Liver (tissue), 9 donors: Measurements from ENCODE around the gene RGS7. TPM values are rescaled to one million over a fixed set of nuclear protein-coding genes. Genes with fewer than 3 reads are reported as not detected.

Experiments used
- DNase-seq: peaks from one replicate; pipeline ENCODE4 v3.0.0-alpha.2; 2017; ENCODE audit warnings: low spot score
- H3K27ac ChIP-seq, 2 donors: one replicate each; pipeline ENCODE4 v1.7.0; 2013; ENCODE audit warnings: inconsistent platforms in 2 of 2, low read length in 2 of 2, control low read depth in 1 of 2, low read depth in 1 of 2, mild to moderate bottlenecking in 1 of 2
- H3K27me3 ChIP-seq, 4 donors: one replicate each; pipeline versions ENCODE4 v1.6.1 to v1.7.0; 2013; ENCODE audit warnings: low read length in 3 of 4, inconsistent platforms in 1 of 4, mild to moderate bottlenecking in 1 of 4, moderate library complexity in 1 of 4; ENCODE audit not compliant: control insufficient read depth in 4 of 4, insufficient read depth in 4 of 4
- H3K36me3 ChIP-seq, 4 donors: one replicate each; pipeline versions ENCODE4 v1.6.1 to v1.7.0; 2013; ENCODE audit warnings: low read length in 3 of 4, mild to moderate bottlenecking in 3 of 4, low read depth in 1 of 4, moderate library complexity in 1 of 4; ENCODE audit not compliant: control insufficient read depth in 4 of 4, insufficient read depth in 3 of 4
- H3K4me1 ChIP-seq, 4 donors: one replicate each; pipeline versions ENCODE4 v1.6.1 to v1.7.0; 2013; ENCODE audit warnings: low read length in 3 of 4, mild to moderate bottlenecking in 3 of 4, moderate library complexity in 1 of 4; ENCODE audit not compliant: control insufficient read depth in 4 of 4, insufficient read depth in 4 of 4
- H3K4me3 ChIP-seq, 3 donors: one replicate each; pipeline versions ENCODE4 v1.6.1 to v1.7.0; 2013; ENCODE audit warnings: low read length in 3 of 3, control low read depth in 1 of 3, low read depth in 1 of 3, mild to moderate bottlenecking in 1 of 3
- H3K9ac ChIP-seq, 2 donors: one replicate each; pipeline ENCODE4 v1.7.0; 2013; ENCODE audit warnings: low read length in 2 of 2, mild to moderate bottlenecking in 2 of 2, moderate library complexity in 2 of 2, control low read depth in 1 of 2, low read depth in 1 of 2
- H3K9me3 ChIP-seq, 4 donors: one replicate each; pipeline versions ENCODE4 v1.6.1 to v1.7.0; 2013; ENCODE audit warnings: low read length in 3 of 4; ENCODE audit not compliant: control insufficient read depth in 4 of 4
- EGR1 ChIP-seq, 2 donors: IDR thresholded peaks; 2 replicates each; pipeline ENCODE4 v1.6.1; 2016 to 2018; ENCODE audit warnings: antibody characterized with exemption in 2 of 2, low read depth in 2 of 2
- GABPA ChIP-seq, 2 donors: IDR thresholded peaks in 1 of 2; conservative IDR thresholded peaks in 1 of 2; 2 replicates each; pipeline ENCODE4 v1.6.1; 2016; ENCODE audit warnings: antibody characterized with exemption in 2 of 2, mild to moderate bottlenecking in 1 of 2, moderate library complexity in 1 of 2
- HNF4A ChIP-seq, 2 donors: conservative IDR thresholded peaks; 2 replicates each; pipeline ENCODE4 v1.6.1; 2016; ENCODE audit warnings: antibody characterized with exemption in 2 of 2, mild to moderate bottlenecking in 2 of 2
- MAX ChIP-seq: IDR thresholded peaks from 2 replicates; pipeline ENCODE4 v1.6.1; 2016; ENCODE audit warnings: antibody characterized with exemption
- NR2F2 ChIP-seq: IDR thresholded peaks from 2 replicates; pipeline ENCODE4 v1.6.1; 2016; ENCODE audit warnings: antibody characterized with exemption
- RAD21 ChIP-seq, 2 donors: IDR thresholded peaks; 2 replicates each; pipeline ENCODE4 v1.6.1; 2016; ENCODE audit warnings: antibody characterized with exemption in 2 of 2, mild to moderate bottlenecking in 2 of 2
- REST ChIP-seq: IDR thresholded peaks from 2 replicates; pipeline ENCODE4 v1.6.1; 2016; ENCODE audit warnings: antibody characterized with exemption, mild to moderate bottlenecking
- RXRA ChIP-seq, 2 donors: IDR thresholded peaks; 2 replicates each; pipeline ENCODE4 v1.6.1; 2017 to 2018; ENCODE audit warnings: antibody characterized with exemption in 2 of 2, mild to moderate bottlenecking in 1 of 2
- WGBS: extraction: QIAGEN DNeasy Blood & Tissue Kit; methylation state at CpG from one replicate; pipeline ENCODE4 v1.1.7; 2013; 5-methylcytosine and 5-hydroxymethylcytosine counted together
- polyA plus RNA-seq, 2 donors: library from polyadenylated mRNA; stranded (reverse) in 1 of 2; unstranded in 1 of 2; fragments of 200-250 nt in 1 of 2; fragments of >200 nt in 1 of 2; fragmentation: Nextera tagmentation in 1 of 2; extraction: Ambion mirVana in 1 of 2; gene quantifications; one replicate each; pipeline versions ENCODE4 v1.2.1 to v1.2.3, GENCODE V29; 2013 to 2015
- total RNA-seq, 2 donors: library from RNA; depleted of rRNA; stranded (reverse); fragments of >200 nt; gene quantifications; one replicate each; pipeline ENCODE4 v1.2.3, GENCODE V29; 2014
- TF ChIP-seq, protein P1 (sequence below): fragments of 150-350 bp; IDR thresholded peaks from 2 replicates; pipeline ENCODE4 v1.5.1; 2017; ENCODE audit warnings: improper control_type of control experiment, low read depth, low read length; ENCODE audit not compliant: missing input control
- donor health status: healthy.
- donor health status: healthy.
- donor health status: healthy.
- donor health status: healthy.
- donor health status: healthy.

RGS7 gene
- total and polyA plus RNA-seq, 4 donors: 0.05 to 0.18 TPM; not detected in 2

DNA sequence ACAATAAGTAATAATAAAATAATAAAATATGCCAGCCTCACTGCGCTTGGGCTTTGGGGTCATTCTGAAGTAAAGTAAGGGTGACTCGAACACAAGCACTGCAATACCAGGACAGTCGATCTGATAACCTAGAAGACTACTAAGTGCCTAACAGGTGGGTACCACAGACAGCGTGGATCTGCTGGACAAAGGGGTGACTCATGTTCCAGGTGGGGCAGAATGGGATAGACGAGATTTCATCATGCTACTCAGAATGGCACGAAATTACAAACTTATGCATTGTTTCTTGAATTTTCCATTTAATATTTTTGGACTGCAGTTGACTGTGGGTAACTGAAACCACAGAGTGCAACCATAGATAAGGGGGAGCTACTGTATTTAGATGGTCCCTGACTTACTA lies 523.9 kb downstream of the RGS7 start:
- 75% methylated on average over 6 of the region's 6 CpGs for WGBS
- no peak overlapping the region for H3K4me3 ChIP-seq
- peaks cover 0 to 2% (median 0%) of the 10 kb centered on the region in 4 donors for H3K27me3 ChIP-seq
- H3K4me1 ChIP-seq: no peaks in the 10 kb centered on the region
- H3K36me3 ChIP-seq: no peaks in the 10 kb centered on the region
- no peak overlapping the region for H3K9ac ChIP-seq
- no peak for DNase-seq
- no peak overlapping the region for H3K27ac ChIP-seq
- TF ChIP-seq RAD21 (IDR thresholded peaks at IDR 0.05): no peak
- no peak for TF ChIP-seq MAX
- TF ChIP-seq EGR1 (IDR thresholded peaks at IDR 0.05; ENCODE audit: low read depth in 2 of 2): no peak
- TF ChIP-seq, protein P1, sequence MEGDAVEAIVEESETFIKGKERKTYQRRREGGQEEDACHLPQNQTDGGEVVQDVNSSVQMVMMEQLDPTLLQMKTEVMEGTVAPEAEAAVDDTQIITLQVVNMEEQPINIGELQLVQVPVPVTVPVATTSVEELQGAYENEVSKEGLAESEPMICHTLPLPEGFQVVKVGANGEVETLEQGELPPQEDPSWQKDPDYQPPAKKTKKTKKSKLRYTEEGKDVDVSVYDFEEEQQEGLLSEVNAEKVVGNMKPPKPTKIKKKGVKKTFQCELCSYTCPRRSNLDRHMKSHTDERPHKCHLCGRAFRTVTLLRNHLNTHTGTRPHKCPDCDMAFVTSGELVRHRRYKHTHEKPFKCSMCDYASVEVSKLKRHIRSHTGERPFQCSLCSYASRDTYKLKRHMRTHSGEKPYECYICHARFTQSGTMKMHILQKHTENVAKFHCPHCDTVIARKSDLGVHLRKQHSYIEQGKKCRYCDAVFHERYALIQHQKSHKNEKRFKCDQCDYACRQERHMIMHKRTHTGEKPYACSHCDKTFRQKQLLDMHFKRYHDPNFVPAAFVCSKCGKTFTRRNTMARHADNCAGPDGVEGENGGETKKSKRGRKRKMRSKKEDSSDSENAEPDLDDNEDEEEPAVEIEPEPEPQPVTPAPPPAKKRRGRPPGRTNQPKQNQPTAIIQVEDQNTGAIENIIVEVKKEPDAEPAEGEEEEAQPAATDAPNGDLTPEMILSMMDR: no peak
- H3K9me3 ChIP-seq: no peaks in the 10 kb centered on the region

DNA sequence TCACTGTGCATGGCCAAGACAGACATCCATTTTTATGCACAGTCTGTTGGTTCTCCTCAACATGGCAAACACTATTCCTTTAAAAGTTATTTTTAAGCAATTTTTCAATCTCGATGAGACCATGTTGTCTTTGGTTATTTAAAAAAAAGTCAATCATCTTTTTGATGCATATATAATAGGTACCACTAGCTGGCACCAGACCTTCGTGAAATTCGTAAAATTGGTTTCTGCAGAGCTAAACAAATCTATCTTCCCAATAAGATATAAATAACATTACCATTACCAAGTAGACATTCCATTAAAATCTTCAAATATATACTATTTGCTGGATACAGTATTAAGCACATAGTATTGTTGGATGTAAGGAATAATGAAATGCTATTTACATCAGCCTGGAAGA lies 525.1 kb downstream of the RGS7 start:
- no peak for TF ChIP-seq EGR1 (IDR thresholded peaks at IDR 0.05; ENCODE audit: low read depth in 2 of 2)
- TF ChIP-seq HNF4A (conservative IDR thresholded peaks at IDR 0.05): no peak
- no peak for TF ChIP-seq REST
- TF ChIP-seq GABPA (IDR thresholded peaks at IDR 0.05 in 1 of 2, conservative IDR thresholded peaks at IDR 0.05 in 1 of 2): no peak
- TF ChIP-seq RXRA (IDR thresholded peaks at IDR 0.05): no peak
- TF ChIP-seq, protein P1: no peak
- TF ChIP-seq NR2F2: no peak
- no peak overlapping the region for H3K9ac ChIP-seq
- WGBS: 36% methylated on average over 3 of the region's 3 CpGs

More for the DNA sequence above, 525.1 kb downstream of the RGS7 start:
- Histone ChIP-seq H3K27me3 (peaks cover 0 to 2% (median 0%) of the 10 kb centered on the region in 4 donors), H3K4me1 (no peaks in the 10 kb centered on the region), H3K9me3 (no peaks in the 10 kb centered on the region), H3K27ac (no peak overlapping the region), H3K36me3 (no peaks in the 10 kb centered on the region), H3K4me3 (no peak overlapping the region)
- no peak for DNase-seq
